Tibial nerve (tissue), 4 donors: ENCODE results near the gene CACNA1G. TPM values are rescaled to one million over a fixed set of nuclear protein-coding genes. Genes with fewer than 3 reads are reported as not detected.

Experiments used
- DNase-seq, 2 donors: peaks; one replicate each; pipeline ENCODE4 v3.0.0-alpha.2; 2019; ENCODE audit warnings: low spot score in 2 of 2
- H3K27ac ChIP-seq, 4 donors: fragments of 200-600 bp; sonication (generic) in 3 of 4; one replicate each; pipeline ENCODE4 v1.5.1; 2017 to 2019; ENCODE audit warnings: mild to moderate bottlenecking in 1 of 4
- H3K27me3 ChIP-seq, 2 donors: fragments of 200-600 bp; sonication (generic) in 1 of 2; one replicate each; pipeline versions ENCODE4 v1.5.1 to v1.6.0; 2017 to 2019
- H3K36me3 ChIP-seq, 3 donors: fragments of 200-600 bp; sonication (generic); one replicate each; pipeline ENCODE4 v1.5.1; 2018 to 2019
- H3K4me1 ChIP-seq, 4 donors: fragments of 200-600 bp; sonication (generic) in 3 of 4; one replicate each; pipeline ENCODE4 v1.5.1; 2017 to 2019
- H3K4me3 ChIP-seq, 4 donors: fragments of 200-600 bp; sonication (generic) in 3 of 4; one replicate each; pipeline ENCODE4 v1.5.1; 2017 to 2019; ENCODE audit warnings: mild to moderate bottlenecking in 1 of 4, moderate library complexity in 1 of 4
- H3K9me3 ChIP-seq, 4 donors: fragments of 200-600 bp; sonication (generic) in 3 of 4; one replicate each; pipeline ENCODE4 v1.5.1; 2017 to 2019
- CTCF ChIP-seq, 5 experiments: fragments of 200-600 bp in 3 of 5; fragments of 450-650 bp in 2 of 5; sonication (generic) in 3 of 5; IDR thresholded peaks; one replicate each; pipeline ENCODE4 v1.5.1; 2016 to 2019; ENCODE audit warnings: antibody characterized with exemption in 5 of 5, mild to moderate bottlenecking in 3 of 5, moderate library complexity in 2 of 5
- EP300 ChIP-seq, 2 donors: sonication (generic); formaldehyde crosslinking; IDR thresholded peaks; one replicate each; pipeline ENCODE4 v1.6.1; 2017; ENCODE audit warnings: antibody characterized with exemption in 2 of 2, mild to moderate bottlenecking in 1 of 2
- POLR2A ChIP-seq, 2 donors: fragments of 450-650 bp; IDR thresholded peaks; one replicate each; pipeline ENCODE4 v1.6.1; 2017; ENCODE audit warnings: antibody characterized with exemption in 2 of 2, mild to moderate bottlenecking in 2 of 2, moderate library complexity in 2 of 2
- WGBS, 2 donors: methylation state at CpG; one replicate each; pipeline ENCODE4 v1.1.5; 2018; 5-methylcytosine and 5-hydroxymethylcytosine counted together
- total RNA-seq, 4 donors: library from RNA; depleted of rRNA; stranded (reverse); fragments of >200 nt; gene quantifications; one replicate each; pipeline ENCODE4 v1.1.0, GENCODE V29; 2016

Gene CACNA1G
- 1 to 10 TPM in 1 of 4 donors, under 1 TPM in 1, not detected in 2; 0.21 to 2.2 TPM for total RNA-seq

GRCh38 chr17:50560185-50560824 is at the start of gene CACNA1G:
TSS of gene CACNA1G (plus strand) at chr17:50560715. CDS start at chr17:50561460, 745 bp downstream.
- Histone ChIP-seq H3K4me1 (peaks cover 0 to 65% (median 35%) of the 10 kb centered on the region in 4 donors), H3K36me3 (peaks cover 0 to 14% (median 0%) of the 10 kb centered on the region in 3 donors), H3K4me3 (peak within 1 kb of the TSS; percentile 40 to 64 (median 52)), H3K27me3 (peaks cover 3 to 58% of the 10 kb centered on the region in 2 donors), H3K9me3 (no peaks in the 10 kb centered on the region), H3K27ac (no peak within 1 kb of the TSS)
- WGBS, 2 donors: 2 to 6% methylated on average over 17 of the region's 56 CpGs
- peak; percentile 85 to 89 for DNase-seq
- TF ChIP-seq POLR2A (IDR thresholded peaks at IDR 0.05) (peak in 1 of 2 donors; percentile 23), EP300 (IDR thresholded peaks at IDR 0.05) (no peak)

- Histone ChIP-seq H3K27ac (peak overlapping the region in 2 of 4 donors; percentile 73 to 74), H3K4me3 (no peak overlapping the region), H3K4me1 (peaks cover 0 to 59% (median 17%) of the 10 kb centered on the region in 4 donors), H3K36me3 (no peaks in the 10 kb centered on the region), H3K9me3 (no peaks in the 10 kb centered on the region), H3K27me3 (no peaks in the 10 kb centered on the region)
- TF ChIP-seq CTCF (IDR thresholded peaks at IDR 0.05) (no peak), EP300 (IDR thresholded peaks at IDR 0.05) (no peak), POLR2A (IDR thresholded peaks at IDR 0.05) (no peak)
- 37 to 46% methylated on average over 3 of the region's 3 CpGs for WGBS, 2 donors
- DNase-seq: no peak
Observed at GRCh38 chr17:50511058-50511457, 49.5 kb upstream of the CACNA1G start.

GRCh38 chr17:50513495-50513894 is 47.0 kb upstream of the CACNA1G start:
- WGBS, 2 donors: 59 to 62% methylated on average over 4 of the region's 4 CpGs
- Histone ChIP-seq H3K9me3 (no peaks in the 10 kb centered on the region), H3K27ac (no peak overlapping the region), H3K36me3 (no peaks in the 10 kb centered on the region), H3K4me3 (no peak overlapping the region), H3K4me1 (peaks cover 0 to 57% (median 17%) of the 10 kb centered on the region in 4 donors), H3K27me3 (no peaks in the 10 kb centered on the region)
- no peak for TF ChIP-seq CTCF (IDR thresholded peaks at IDR 0.05)
- no peak for TF ChIP-seq POLR2A (IDR thresholded peaks at IDR 0.05)
- TF ChIP-seq EP300 (IDR thresholded peaks at IDR 0.05): no peak
- DNase-seq: no peak

GRCh38 chr17:50514388-50514787 is 46.1 kb upstream of the CACNA1G start:
- Histone ChIP-seq H3K4me3 (no peak overlapping the region), H3K36me3 (no peaks in the 10 kb centered on the region), H3K9me3 (no peaks in the 10 kb centered on the region), H3K4me1 (peaks cover 0 to 56% (median 9%) of the 10 kb centered on the region in 4 donors), H3K27me3 (no peaks in the 10 kb centered on the region), H3K27ac (peak overlapping the region in 2 of 4 donors; percentile 41 to 43)
- no peak for DNase-seq
- 41 to 46% methylated on average over 3 of the region's 3 CpGs for WGBS, 2 donors
- TF ChIP-seq CTCF (IDR thresholded peaks at IDR 0.05) (no peak), POLR2A (IDR thresholded peaks at IDR 0.05) (no peak), EP300 (IDR thresholded peaks at IDR 0.05) (no peak)

- H3K4me3 ChIP-seq: no peak overlapping the region
- no peaks in the 10 kb centered on the region for H3K9me3 ChIP-seq
- peaks cover 0 to 56% (median 9%) of the 10 kb centered on the region in 4 donors for H3K4me1 ChIP-seq
- DNase-seq: peak; percentile 56 to 61
- peak in 1 of 2 donors; percentile 32 for TF ChIP-seq EP300 (IDR thresholded peaks at IDR 0.05)
- TF ChIP-seq POLR2A (IDR thresholded peaks at IDR 0.05): no peak
- WGBS, 2 donors: 34 to 37% methylated on average over 6 of the region's 6 CpGs
- H3K36me3 ChIP-seq: no peaks in the 10 kb centered on the region
- H3K27ac ChIP-seq: peak overlapping the region in 2 of 4 donors; percentile 41 to 43
- H3K27me3 ChIP-seq: no peaks in the 10 kb centered on the region
Observed at GRCh38 chr17:50514936-50515702, 45.4 kb upstream of the CACNA1G start.

GRCh38 chr17:50517011-50517410 is 43.5 kb upstream of the CACNA1G start:
- Histone ChIP-seq H3K27me3 (no peaks in the 10 kb centered on the region), H3K27ac (no peak overlapping the region), H3K4me3 (no peak overlapping the region), H3K36me3 (no peaks in the 10 kb centered on the region), H3K9me3 (no peaks in the 10 kb centered on the region), H3K4me1 (peaks cover 0 to 44% (median 9%) of the 10 kb centered on the region in 4 donors)
- 88 to 94% methylated on average over 4 of the region's 4 CpGs for WGBS, 2 donors
- TF ChIP-seq CTCF (IDR thresholded peaks at IDR 0.05): no peak
- no peak for TF ChIP-seq EP300 (IDR thresholded peaks at IDR 0.05)
- TF ChIP-seq POLR2A (IDR thresholded peaks at IDR 0.05): no peak
- no peak for DNase-seq
